HepG2 (cell line): ENCODE data around the gene KLF11. TPM values are rescaled to one million over a fixed set of nuclear protein-coding genes. Genes with fewer than 3 reads are reported as not detected.

Source experiments
- CEBPG ChIP-seq: IDR thresholded peaks from 2 replicates; pipeline ENCODE4 v1.6.1; 2016
- GTF3A ChIP-seq: sonication (generic); formaldehyde crosslinking; conservative IDR thresholded peaks from 2 replicates; pipeline ENCODE4 v1.4.0; 2020; ENCODE audit warnings: mild to moderate bottlenecking, missing genetic modification reagents
- IRF2 ChIP-seq: IDR thresholded peaks from 2 replicates; pipeline ENCODE4 v1.6.1; 2018; ENCODE audit warnings: missing genetic modification reagents, missing compliant biosample characterization
- NFKB2 ChIP-seq: sonication (generic); formaldehyde crosslinking; IDR thresholded peaks from 2 replicates; pipeline ENCODE4 v1.4.0; 2020; ENCODE audit warnings: missing genetic modification reagents, borderline replicate concordance
- SALL1 ChIP-seq: sonication (generic); formaldehyde crosslinking; IDR thresholded peaks from 2 replicates; pipeline ENCODE4 v1.8.0; 2022; ENCODE audit warnings: mild to moderate bottlenecking, missing genetic modification reagents
- SMC3 ChIP-seq: IDR thresholded peaks from 2 replicates; pipeline ENCODE4 v1.6.1; 2011; ENCODE audit warnings: low read length, improper control_type of control experiment
- ZFX ChIP-seq: sonication (generic); formaldehyde crosslinking; IDR thresholded peaks from 2 replicates; pipeline ENCODE4 v1.4.0; 2020; ENCODE audit warnings: mild to moderate bottlenecking, low read depth, missing genetic modification reagents, moderate library complexity
- ZMYM4 ChIP-seq: sonication (generic); formaldehyde crosslinking; IDR thresholded peaks from 2 replicates; pipeline ENCODE4 v1.8.1; 2023; ENCODE audit warnings: mild to moderate bottlenecking, missing genetic modification reagents
- ZNF251 ChIP-seq: sonication (generic); formaldehyde crosslinking; IDR thresholded peaks from 2 replicates; pipeline ENCODE4 v1.9.0; 2021; ENCODE audit warnings: mild to moderate bottlenecking, missing genetic modification reagents
- ZNF598 ChIP-seq: sonication (generic); formaldehyde crosslinking; IDR thresholded peaks from 2 replicates; pipeline ENCODE4 v1.5.1; 2020; ENCODE audit warnings: mild to moderate bottlenecking, missing genetic modification reagents, borderline replicate concordance
- ZNF883 ChIP-seq: sonication (generic); formaldehyde crosslinking; IDR thresholded peaks from 2 replicates; pipeline ENCODE4 v1.5.1; 2020; ENCODE audit warnings: mild to moderate bottlenecking, missing genetic modification reagents; ENCODE audit errors: not compliant biosample characterization
- polyA plus RNA-seq, 8 experiments: library from polyadenylated mRNA; depleted of rRNA in 3 of 8; stranded (reverse) in 7 of 8; unstranded in 1 of 8; fragments of >200 nt; fragmentation: Illumina TruSeq in 4 of 8; extraction: Trizol in 4 of 8; gene quantifications; 2 replicates each; pipeline versions ENCODE4 v1.2.1 to v1.2.3, GENCODE V29; 2011 to 2016; ENCODE audit warnings: low read depth in 4 of 8, missing spikeins in 1 of 8, mixed read lengths in 1 of 8; ENCODE audit not compliant: insufficient read depth in 1 of 8
- total RNA-seq, 5 experiments: library from RNA; depleted of rRNA; stranded (reverse); fragments of >200 nt; fragmentation: Illumina TruSeq; extraction: Trizol; gene quantifications; 2 replicates each; pipeline ENCODE4 v1.2.3, GENCODE V29; 2016; ENCODE audit warnings: low read depth in 1 of 5
- TF ChIP-seq, protein P1 (sequence below): sonication (generic); formaldehyde crosslinking; IDR thresholded peaks from 2 replicates; pipeline ENCODE4 v1.5.0; 2020; ENCODE audit warnings: mild to moderate bottlenecking, missing genetic modification reagents
- TF ChIP-seq, protein P2 (sequence below): sonication (generic); formaldehyde crosslinking; IDR thresholded peaks from 2 replicates; pipeline ENCODE4 v1.5.1; 2020; ENCODE audit warnings: mild to moderate bottlenecking, missing genetic modification reagents, moderate library complexity
- TF ChIP-seq, protein P3 (sequence below): sonication (generic); formaldehyde crosslinking; IDR thresholded peaks from 2 replicates; pipeline ENCODE4 v1.4.0; 2020; ENCODE audit warnings: missing genetic modification reagents
- TF ChIP-seq, protein P4 (sequence below): sonication (generic); formaldehyde crosslinking; IDR thresholded peaks from 2 replicates; pipeline ENCODE4 v1.4.0; 2020; ENCODE audit warnings: mild to moderate bottlenecking, missing genetic modification reagents
- TF ChIP-seq, protein P5 (sequence below): IDR thresholded peaks from 2 replicates; pipeline ENCODE4 v1.6.1; 2012; ENCODE audit warnings: low read length, improper control_type of control experiment

KLF11 gene
- total and polyA plus RNA-seq, 2 of the 13 experiments (the other 11 are each of a cell fraction or from before 2014, with no cell fraction given), result 2.5 to 11.8 TPM

DNA sequence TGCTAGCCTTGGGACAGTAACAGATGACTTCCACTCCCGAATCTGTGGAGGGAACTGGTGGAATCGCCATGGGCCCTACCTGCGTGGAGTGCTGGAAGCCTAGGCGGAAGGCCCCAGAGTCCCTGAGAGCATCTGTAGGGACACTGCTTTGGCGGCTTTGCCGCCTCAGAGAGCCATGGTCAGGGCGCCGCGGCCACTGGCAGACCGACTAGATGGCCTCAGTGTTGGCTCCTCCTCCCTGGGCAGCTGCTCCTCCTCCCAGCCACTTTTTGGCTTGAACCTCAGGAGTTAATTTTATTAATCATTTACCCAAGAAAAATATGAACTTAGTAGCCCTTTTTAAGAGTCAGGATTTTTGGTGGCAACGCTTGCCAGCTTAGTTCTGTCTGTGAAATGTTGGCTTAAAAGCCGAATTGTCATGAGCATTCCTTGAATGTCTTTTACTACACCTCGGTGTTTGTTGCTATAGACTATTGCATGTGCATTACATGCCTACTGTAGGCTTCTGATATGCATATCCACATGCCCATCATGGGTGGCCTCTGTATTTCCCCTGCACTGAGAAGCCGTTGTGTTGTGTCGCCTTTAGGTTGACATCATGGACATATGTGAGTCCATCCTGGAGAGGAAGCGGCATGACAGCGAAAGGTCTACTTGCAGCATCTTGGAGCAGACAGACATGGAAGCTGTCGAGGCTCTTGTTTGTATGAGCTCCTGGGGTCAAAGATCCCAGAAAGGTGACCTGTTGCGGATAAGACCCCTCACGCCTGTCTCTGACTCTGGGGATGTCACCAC, 2.4 kb downstream of the KLF11 start (continued):
- TF ChIP-seq SALL1 (CRISPR knock-in tag) (peak; percentile 50), ZNF251 (CRISPR knock-in tag) (no peak), CEBPG (CRISPR knock-in tag) (no peak), NFKB2 (CRISPR knock-in tag) (peak; percentile 31; the same call in 1 of the 2 replicates), SMC3 (no peak), GTF3A (CRISPR knock-in tag) (no peak), ZNF883 (CRISPR knock-in tag) (no peak), ZMYM4 (CRISPR knock-in tag) (peak; percentile 12; the same call in 1 of the 2 replicates), ZNF598 (CRISPR knock-in tag) (no peak), IRF2 (CRISPR knock-in tag) (no peak), ZFX (0 out of 2 replicates have a peak, but pooled peaks have one; percentile 20)
- TF ChIP-seq, protein P1, sequence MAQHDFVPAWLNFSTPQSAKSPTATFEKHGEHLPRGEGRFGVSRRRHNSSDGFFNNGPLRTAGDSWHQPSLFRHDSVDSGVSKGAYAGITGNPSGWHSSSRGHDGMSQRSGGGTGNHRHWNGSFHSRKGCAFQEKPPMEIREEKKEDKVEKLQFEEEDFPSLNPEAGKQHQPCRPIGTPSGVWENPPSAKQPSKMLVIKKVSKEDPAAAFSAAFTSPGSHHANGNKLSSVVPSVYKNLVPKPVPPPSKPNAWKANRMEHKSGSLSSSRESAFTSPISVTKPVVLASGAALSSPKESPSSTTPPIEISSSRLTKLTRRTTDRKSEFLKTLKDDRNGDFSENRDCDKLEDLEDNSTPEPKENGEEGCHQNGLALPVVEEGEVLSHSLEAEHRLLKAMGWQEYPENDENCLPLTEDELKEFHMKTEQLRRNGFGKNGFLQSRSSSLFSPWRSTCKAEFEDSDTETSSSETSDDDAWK (CRISPR knock-in tag), result no peak
- TF ChIP-seq, protein P2, sequence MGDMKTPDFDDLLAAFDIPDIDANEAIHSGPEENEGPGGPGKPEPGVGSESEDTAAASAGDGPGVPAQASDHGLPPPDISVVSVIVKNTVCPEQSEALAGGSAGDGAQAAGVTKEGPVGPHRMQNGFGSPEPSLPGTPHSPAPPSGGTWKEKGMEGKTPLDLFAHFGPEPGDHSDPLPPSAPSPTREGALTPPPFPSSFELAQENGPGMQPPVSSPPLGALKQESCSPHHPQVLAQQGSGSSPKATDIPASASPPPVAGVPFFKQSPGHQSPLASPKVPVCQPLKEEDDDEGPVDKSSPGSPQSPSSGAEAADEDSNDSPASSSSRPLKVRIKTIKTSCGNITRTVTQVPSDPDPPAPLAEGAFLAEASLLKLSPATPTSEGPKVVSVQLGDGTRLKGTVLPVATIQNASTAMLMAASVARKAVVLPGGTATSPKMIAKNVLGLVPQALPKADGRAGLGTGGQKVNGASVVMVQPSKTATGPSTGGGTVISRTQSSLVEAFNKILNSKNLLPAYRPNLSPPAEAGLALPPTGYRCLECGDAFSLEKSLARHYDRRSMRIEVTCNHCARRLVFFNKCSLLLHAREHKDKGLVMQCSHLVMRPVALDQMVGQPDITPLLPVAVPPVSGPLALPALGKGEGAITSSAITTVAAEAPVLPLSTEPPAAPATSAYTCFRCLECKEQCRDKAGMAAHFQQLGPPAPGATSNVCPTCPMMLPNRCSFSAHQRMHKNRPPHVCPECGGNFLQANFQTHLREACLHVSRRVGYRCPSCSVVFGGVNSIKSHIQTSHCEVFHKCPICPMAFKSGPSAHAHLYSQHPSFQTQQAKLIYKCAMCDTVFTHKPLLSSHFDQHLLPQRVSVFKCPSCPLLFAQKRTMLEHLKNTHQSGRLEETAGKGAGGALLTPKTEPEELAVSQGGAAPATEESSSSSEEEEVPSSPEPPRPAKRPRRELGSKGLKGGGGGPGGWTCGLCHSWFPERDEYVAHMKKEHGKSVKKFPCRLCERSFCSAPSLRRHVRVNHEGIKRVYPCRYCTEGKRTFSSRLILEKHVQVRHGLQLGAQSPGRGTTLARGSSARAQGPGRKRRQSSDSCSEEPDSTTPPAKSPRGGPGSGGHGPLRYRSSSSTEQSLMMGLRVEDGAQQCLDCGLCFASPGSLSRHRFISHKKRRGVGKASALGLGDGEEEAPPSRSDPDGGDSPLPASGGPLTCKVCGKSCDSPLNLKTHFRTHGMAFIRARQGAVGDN (CRISPR knock-in tag), result peak; percentile 76
- TF ChIP-seq, protein P3, sequence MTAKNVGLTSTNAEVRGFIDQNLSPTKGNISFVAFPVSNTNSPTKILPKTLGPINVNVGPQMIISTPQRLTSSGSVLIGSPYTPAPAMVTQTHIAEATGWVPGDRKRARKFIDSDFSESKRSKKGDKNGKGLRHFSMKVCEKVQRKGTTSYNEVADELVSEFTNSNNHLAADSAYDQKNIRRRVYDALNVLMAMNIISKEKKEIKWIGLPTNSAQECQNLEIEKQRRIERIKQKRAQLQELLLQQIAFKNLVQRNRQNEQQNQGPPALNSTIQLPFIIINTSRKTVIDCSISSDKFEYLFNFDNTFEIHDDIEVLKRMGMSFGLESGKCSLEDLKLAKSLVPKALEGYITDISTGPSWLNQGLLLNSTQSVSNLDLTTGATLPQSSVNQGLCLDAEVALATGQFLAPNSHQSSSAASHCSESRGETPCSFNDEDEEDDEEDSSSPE (CRISPR knock-in tag), result no peak
- TF ChIP-seq, protein P4, sequence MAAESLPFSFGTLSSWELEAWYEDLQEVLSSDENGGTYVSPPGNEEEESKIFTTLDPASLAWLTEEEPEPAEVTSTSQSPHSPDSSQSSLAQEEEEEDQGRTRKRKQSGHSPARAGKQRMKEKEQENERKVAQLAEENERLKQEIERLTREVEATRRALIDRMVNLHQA (CRISPR knock-in tag), result no peak
- TF ChIP-seq, protein P5, sequence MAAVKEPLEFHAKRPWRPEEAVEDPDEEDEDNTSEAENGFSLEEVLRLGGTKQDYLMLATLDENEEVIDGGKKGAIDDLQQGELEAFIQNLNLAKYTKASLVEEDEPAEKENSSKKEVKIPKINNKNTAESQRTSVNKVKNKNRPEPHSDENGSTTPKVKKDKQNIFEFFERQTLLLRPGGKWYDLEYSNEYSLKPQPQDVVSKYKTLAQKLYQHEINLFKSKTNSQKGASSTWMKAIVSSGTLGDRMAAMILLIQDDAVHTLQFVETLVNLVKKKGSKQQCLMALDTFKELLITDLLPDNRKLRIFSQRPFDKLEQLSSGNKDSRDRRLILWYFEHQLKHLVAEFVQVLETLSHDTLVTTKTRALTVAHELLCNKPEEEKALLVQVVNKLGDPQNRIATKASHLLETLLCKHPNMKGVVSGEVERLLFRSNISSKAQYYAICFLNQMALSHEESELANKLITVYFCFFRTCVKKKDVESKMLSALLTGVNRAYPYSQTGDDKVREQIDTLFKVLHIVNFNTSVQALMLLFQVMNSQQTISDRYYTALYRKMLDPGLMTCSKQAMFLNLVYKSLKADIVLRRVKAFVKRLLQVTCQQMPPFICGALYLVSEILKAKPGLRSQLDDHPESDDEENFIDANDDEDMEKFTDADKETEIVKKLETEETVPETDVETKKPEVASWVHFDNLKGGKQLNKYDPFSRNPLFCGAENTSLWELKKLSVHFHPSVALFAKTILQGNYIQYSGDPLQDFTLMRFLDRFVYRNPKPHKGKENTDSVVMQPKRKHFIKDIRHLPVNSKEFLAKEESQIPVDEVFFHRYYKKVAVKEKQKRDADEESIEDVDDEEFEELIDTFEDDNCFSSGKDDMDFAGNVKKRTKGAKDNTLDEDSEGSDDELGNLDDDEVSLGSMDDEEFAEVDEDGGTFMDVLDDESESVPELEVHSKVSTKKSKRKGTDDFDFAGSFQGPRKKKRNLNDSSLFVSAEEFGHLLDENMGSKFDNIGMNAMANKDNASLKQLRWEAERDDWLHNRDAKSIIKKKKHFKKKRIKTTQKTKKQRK, result no peak
